Spleen (tissue), 11 donors: ENCODE data around the gene BANP. TPM values are rescaled to one million over a fixed set of nuclear protein-coding genes. Genes with fewer than 3 reads are reported as not detected.
A peak's percentile ranks its signal among the peaks of the same experiment; 100 is the strongest.

ENCODE experiments used
- DNase-seq: peaks from one replicate; pipeline ENCODE4 v3.0.0-alpha.2; 2020
- H3K27ac ChIP-seq, 8 donors: fragments of 200-600 bp; sonication (generic) in 7 of 8; 1 replicate in 4 of 8; 2 replicates in 4 of 8; pipeline versions ENCODE4 v1.5.0 to v1.8.0; 2016 to 2021; ENCODE audit warnings: inconsistent platforms in 4 of 8, mild to moderate bottlenecking in 4 of 8, moderate library complexity in 1 of 8
- H3K27me3 ChIP-seq, 7 donors: fragments of 200-600 bp; sonication (generic) in 6 of 7; replicated peaks in 1 of 7; 1 replicate in 4 of 7; 2 replicates in 3 of 7; pipeline versions ENCODE4 v1.5.0 to v1.8.0; 2016 to 2021; ENCODE audit warnings: inconsistent platforms in 3 of 7, mild to moderate bottlenecking in 1 of 7
- H3K36me3 ChIP-seq, 6 donors: fragments of 200-600 bp; sonication (generic) in 5 of 6; 1 replicate in 4 of 6; 2 replicates in 2 of 6; pipeline versions ENCODE4 v1.5.0 to v1.8.0; 2016 to 2021; ENCODE audit warnings: inconsistent platforms in 2 of 6
- H3K4me1 ChIP-seq, 6 donors: fragments of 200-600 bp; sonication (generic) in 5 of 6; 1 replicate in 3 of 6; 2 replicates in 3 of 6; pipeline versions ENCODE4 v1.5.0 to v1.8.0; 2016 to 2021; ENCODE audit warnings: inconsistent platforms in 3 of 6
- H3K4me3 ChIP-seq, 8 donors: fragments of 200-600 bp; sonication (generic) in 7 of 8; 1 replicate in 4 of 8; 2 replicates in 4 of 8; pipeline versions ENCODE4 v1.5.0 to v1.8.0; 2016 to 2021; ENCODE audit warnings: inconsistent platforms in 4 of 8, mild to moderate bottlenecking in 4 of 8, moderate library complexity in 2 of 8
- H3K9me3 ChIP-seq, 8 donors: fragments of 200-600 bp; sonication (generic) in 7 of 8; 1 replicate in 4 of 8; 2 replicates in 4 of 8; pipeline versions ENCODE4 v1.5.0 to v1.8.0; 2016 to 2021; ENCODE audit warnings: inconsistent platforms in 4 of 8
- CTCF ChIP-seq, 11 experiments: fragments of 200-600 bp in 7 of 11; fragments of 450-650 bp in 4 of 11; sonication (generic) in 4 of 11; IDR thresholded peaks in 8 of 11; conservative IDR thresholded peaks in 3 of 11; 1 replicate in 7 of 11; 2 replicates in 4 of 11; pipeline versions ENCODE4 v1.4.0 to v1.8.0; 2016 to 2021; ENCODE audit warnings: antibody characterized with exemption in 11 of 11, inconsistent platforms in 4 of 11, mild to moderate bottlenecking in 1 of 11
- POLR2A ChIP-seq, 3 donors: fragments of 450-650 bp; IDR thresholded peaks; one replicate each; pipeline ENCODE4 v1.5.1; 2017; ENCODE audit warnings: antibody characterized with exemption in 3 of 3, mild to moderate bottlenecking in 1 of 3
- POLR2AphosphoS5 ChIP-seq, 3 donors: sonication (generic); formaldehyde crosslinking; IDR thresholded peaks; one replicate each; pipeline ENCODE4 v1.5.1; 2017; ENCODE audit warnings: antibody characterized with exemption in 3 of 3
- WGBS, 5 donors: extraction: QIAGEN DNeasy Blood & Tissue Kit in 3 of 5; methylation state at CpG; one replicate each; pipeline versions ENCODE4 v1.1.5 to v1.1.7; 2013 to 2018; 5-methylcytosine and 5-hydroxymethylcytosine counted together
- intact Hi-C: fragments of 100-400 bp; cut with DNase I; formaldehyde crosslinking; loops from one replicate; pipeline ENCODE4 v1.15.0; 2023; ENCODE audit warnings: low total_unique reads
- polyA plus RNA-seq, 3 donors: library from polyadenylated mRNA; stranded (reverse); fragments of 200-250 nt; gene quantifications; one replicate each; pipeline ENCODE4 v1.2.1, GENCODE V29; 2013
- total RNA-seq, 7 donors: library from RNA; depleted of rRNA in 3 of 7; stranded (reverse); fragments of >200 nt in 3 of 7; fragmentation: NEBNext Ultra II Directional in 4 of 7; extraction: Animal tissue kit (Norgen Biotek cat#: 25700) in 4 of 7; gene quantifications; one replicate each; pipeline versions ENCODE4 v1.1.0 to v1.2.1, GENCODE V29; 2016 to 2021
- donor health status: healthy with polysubstance abuse.
- donor health status: DM: no; HTN: no; CAD: no; lungs with moderate emphysema.
- donor health status: DM: no; HTN: no; CAD: no.
- donor health status: Bipolar disorder and iron deficiency.
- donor health status: healthy.
- donor health status: DM: no; HTN: no; CAD: no.
- donor health status: DM: yes; HTN: yes; CAD: no.

BANP gene
- total and polyA plus RNA-seq, 10 donors, result 15.9 to 57.1 (median 42.7) TPM

DNA sequence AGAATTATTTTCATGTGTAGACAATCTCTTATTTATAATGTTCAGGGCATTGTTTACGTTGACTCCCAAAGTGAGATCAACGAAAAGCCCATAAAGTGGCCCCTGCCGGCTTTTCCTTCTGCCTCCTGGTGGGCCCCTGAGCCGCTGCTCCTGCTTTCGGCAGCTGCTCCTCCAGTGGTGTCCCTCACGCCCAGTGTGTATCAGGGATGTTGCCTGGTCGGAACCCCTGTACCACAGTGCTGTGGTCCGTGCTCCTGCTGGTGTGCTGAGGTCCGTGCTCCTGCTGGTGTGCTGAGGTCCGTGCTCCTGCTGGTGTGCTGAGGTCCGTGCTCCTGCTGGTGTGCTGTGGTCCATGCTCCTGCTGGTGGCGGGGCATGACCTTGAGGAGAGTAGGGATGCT is 107.6 kb downstream of the BANP start:
- intact Hi-C loops, result no loop called here
- TF ChIP-seq POLR2AphosphoS5 (IDR thresholded peaks at IDR 0.05) (no peak), POLR2A (IDR thresholded peaks at IDR 0.05) (no peak), CTCF (IDR thresholded peaks at IDR 0.05 in 8 of 11, conservative IDR thresholded peaks at IDR 0.05 in 3 of 11) (no peak)
- no peak overlapping the region for H3K4me3 ChIP-seq
- peak; percentile 41 for DNase-seq
- H3K27me3 ChIP-seq, result no peaks in the 10 kb centered on the region
- WGBS, 5 donors, result 87 to 100% (median 96%) methylated on average over 5 to 12 of the region's 12 CpGs
- peaks cover 0 to 81% (median 30%) of the 10 kb centered on the region in 6 donors for H3K36me3 ChIP-seq
- no peak overlapping the region for H3K27ac ChIP-seq
- no peaks in the 10 kb centered on the region for H3K9me3 ChIP-seq
- H3K4me1 ChIP-seq, result no peaks in the 10 kb centered on the region

DNA sequence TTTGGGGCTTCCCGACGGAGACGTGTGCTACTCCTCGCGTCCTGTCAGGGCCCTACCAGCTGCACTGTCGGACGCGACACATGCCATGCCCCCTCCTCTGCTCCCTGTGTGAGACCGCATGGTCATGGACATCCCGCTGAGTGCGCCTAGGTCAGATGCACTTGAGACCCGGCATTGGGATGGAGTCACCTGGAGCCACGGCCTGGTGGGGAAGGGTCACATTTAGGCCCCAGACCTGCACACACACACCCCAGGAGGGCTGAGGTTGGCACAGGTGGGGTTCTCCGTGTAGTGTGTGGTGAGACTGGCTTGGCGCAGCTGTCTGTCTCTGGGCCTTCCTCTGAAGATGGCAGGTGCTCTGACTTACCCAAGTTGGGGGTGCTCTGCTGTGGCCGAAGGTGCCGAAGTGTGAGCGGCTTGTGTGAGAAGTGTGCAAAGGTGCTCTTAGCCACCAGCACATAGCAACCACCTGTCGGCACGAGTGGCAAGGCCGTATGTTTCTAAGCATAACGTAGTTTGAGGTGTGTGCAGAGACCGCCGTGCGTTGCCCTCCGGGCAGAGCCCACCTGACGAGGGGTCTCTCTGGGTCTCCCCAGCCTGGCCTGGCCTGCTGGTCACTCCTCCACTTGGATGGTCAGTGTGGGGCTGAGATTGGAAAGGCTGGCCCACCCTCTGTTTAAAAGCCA is 108.6 kb downstream of the BANP start:
- intact Hi-C loops, result no loop called here
- H3K36me3 ChIP-seq, result peaks cover 0 to 91% (median 30%) of the 10 kb centered on the region in 6 donors

GRCh38 chr16:88060524-88061219 is 109.4 kb downstream of the BANP start:
- TF ChIP-seq POLR2AphosphoS5 (IDR thresholded peaks at IDR 0.05) (no peak), POLR2A (IDR thresholded peaks at IDR 0.05) (no peak)
- H3K27ac ChIP-seq, result no peak overlapping the region
- DNase-seq, result peak; percentile 47
- no peaks in the 10 kb centered on the region for H3K4me1 ChIP-seq
- H3K27me3 ChIP-seq, result no peaks in the 10 kb centered on the region
- H3K9me3 ChIP-seq, result no peaks in the 10 kb centered on the region
- no peak overlapping the region for H3K4me3 ChIP-seq
- peaks cover 0 to 92% (median 30%) of the 10 kb centered on the region in 6 donors for H3K36me3 ChIP-seq
- intact Hi-C loops, result no loop called here
- 92 to 96% (median 93%) methylated on average over 29 to 30 of the region's 30 CpGs for WGBS, 5 donors

More for the DNA sequence above, 108.6 kb downstream of the BANP start:
- WGBS, 5 donors, result 93 to 98% (median 96%) methylated on average over 14 to 27 of the region's 27 CpGs
- Histone ChIP-seq H3K9me3 (no peaks in the 10 kb centered on the region), H3K27ac (no peak overlapping the region), H3K4me3 (no peak overlapping the region), H3K4me1 (no peaks in the 10 kb centered on the region), H3K27me3 (no peaks in the 10 kb centered on the region)
- peak; percentile 66 for DNase-seq
- TF ChIP-seq POLR2AphosphoS5 (IDR thresholded peaks at IDR 0.05), result no peak
- TF ChIP-seq POLR2A (IDR thresholded peaks at IDR 0.05), result no peak

- DNase-seq, result peak; percentile 24
- intact Hi-C loops, result no loop called here
- Histone ChIP-seq H3K9me3 (no peaks in the 10 kb centered on the region), H3K4me3 (no peak overlapping the region), H3K4me1 (no peaks in the 10 kb centered on the region), H3K36me3 (peaks cover 0 to 98% (median 30%) of the 10 kb centered on the region in 6 donors), H3K27ac (no peak overlapping the region), H3K27me3 (no peaks in the 10 kb centered on the region)
- 87 to 96% (median 93%) methylated on average over 14 of the region's 14 CpGs for WGBS, 5 donors
- TF ChIP-seq POLR2A (IDR thresholded peaks at IDR 0.05) (no peak), CTCF (IDR thresholded peaks at IDR 0.05 in 8 of 11, conservative IDR thresholded peaks at IDR 0.05 in 3 of 11) (no peak), POLR2AphosphoS5 (IDR thresholded peaks at IDR 0.05) (no peak)
These were observed 110.3 kb downstream of the BANP start for GRCh38 chr16:88061346-88062110.
